Bronchial epithelial cell (primary cell): ENCODE data around the gene VWA3A. TPM values are rescaled to one million over a fixed set of nuclear protein-coding genes. Genes with fewer than 3 reads are reported as not detected.

Experiments
- DNase-seq: peaks from one replicate; pipeline ENCODE4 v3.0.0-alpha.2; 2010; ENCODE audit warnings: low read depth
- FAIRE-seq: peaks from 2 replicates; lab custom pipeline; 2011; peaks lifted over from hg19 to GRCh38; lab: Jason Lieb, UNC
- H3K27me3 ChIP-seq: 2 replicates; pipeline ENCODE4 v1.5.1; 2011; ENCODE audit warnings: low read length; ENCODE audit not compliant: control insufficient read depth, insufficient read depth
- H3K36me3 ChIP-seq: 2 replicates; pipeline ENCODE4 v1.5.1; 2011; ENCODE audit warnings: low read length; ENCODE audit not compliant: control insufficient read depth, insufficient read depth
- H3K4me3 ChIP-seq: 2 replicates; pipeline ENCODE4 v1.5.1; 2011; ENCODE audit warnings: mild to moderate bottlenecking, low read depth, low read length, control low read depth
- total RNA-seq: library from RNA; depleted of rRNA; stranded (reverse); fragments of >200 nt; gene quantifications from 2 replicates; pipeline ENCODE4 v1.2.1, GENCODE V29; 2014
- TF ChIP-seq, protein P1 (sequence below): IDR thresholded peaks from 2 replicates; pipeline ENCODE4 v1.5.1; 2011; ENCODE audit warnings: mild to moderate bottlenecking, moderate library complexity, low read length, control low read depth, inconsistent platforms; ENCODE audit not compliant: insufficient read depth, severe bottlenecking

VWA3A gene
- total RNA-seq, 1 donor from 2014 or later, result under 0.01 TPM

DNA sequence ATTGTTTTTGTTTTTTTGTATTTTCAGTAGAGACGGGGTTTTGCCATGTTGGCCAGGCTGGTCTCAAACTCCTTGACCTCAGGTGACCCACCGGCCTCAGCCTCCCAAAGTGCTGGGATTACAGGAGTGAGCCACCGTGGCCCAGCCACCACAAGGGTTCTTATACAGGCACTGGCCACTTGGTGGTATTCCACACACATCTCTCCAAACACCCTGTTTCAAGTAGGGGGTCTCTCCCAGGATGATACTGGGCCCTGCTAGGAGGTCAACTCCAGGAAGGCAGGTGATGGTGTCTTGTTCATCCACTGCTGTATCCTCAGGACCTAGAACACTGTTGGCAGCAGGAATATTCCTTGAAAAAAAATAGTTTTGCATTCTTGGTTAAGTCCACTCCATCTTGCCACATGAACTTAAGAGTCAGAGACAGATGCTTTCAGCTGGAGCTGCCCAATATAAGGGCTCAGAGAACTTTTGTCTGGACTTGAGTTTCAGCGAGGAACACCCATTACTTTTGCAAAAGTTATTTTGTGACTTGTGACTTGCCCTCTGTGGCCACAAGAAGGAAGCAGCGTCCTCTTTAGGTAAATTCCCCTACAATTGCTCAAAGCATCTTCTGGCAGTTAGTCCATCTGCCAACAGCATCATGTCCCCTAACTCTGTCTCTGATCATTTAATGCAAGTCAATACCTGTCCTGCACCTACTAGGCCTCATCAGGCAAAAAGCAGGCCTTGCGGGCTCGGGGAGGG, 106.4 kb downstream of the VWA3A start:
- no peaks in the 10 kb centered on the region for H3K36me3 ChIP-seq
- DNase-seq (no peak), FAIRE-seq (no peak)
- TF ChIP-seq, protein P1, sequence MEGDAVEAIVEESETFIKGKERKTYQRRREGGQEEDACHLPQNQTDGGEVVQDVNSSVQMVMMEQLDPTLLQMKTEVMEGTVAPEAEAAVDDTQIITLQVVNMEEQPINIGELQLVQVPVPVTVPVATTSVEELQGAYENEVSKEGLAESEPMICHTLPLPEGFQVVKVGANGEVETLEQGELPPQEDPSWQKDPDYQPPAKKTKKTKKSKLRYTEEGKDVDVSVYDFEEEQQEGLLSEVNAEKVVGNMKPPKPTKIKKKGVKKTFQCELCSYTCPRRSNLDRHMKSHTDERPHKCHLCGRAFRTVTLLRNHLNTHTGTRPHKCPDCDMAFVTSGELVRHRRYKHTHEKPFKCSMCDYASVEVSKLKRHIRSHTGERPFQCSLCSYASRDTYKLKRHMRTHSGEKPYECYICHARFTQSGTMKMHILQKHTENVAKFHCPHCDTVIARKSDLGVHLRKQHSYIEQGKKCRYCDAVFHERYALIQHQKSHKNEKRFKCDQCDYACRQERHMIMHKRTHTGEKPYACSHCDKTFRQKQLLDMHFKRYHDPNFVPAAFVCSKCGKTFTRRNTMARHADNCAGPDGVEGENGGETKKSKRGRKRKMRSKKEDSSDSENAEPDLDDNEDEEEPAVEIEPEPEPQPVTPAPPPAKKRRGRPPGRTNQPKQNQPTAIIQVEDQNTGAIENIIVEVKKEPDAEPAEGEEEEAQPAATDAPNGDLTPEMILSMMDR, result no peak
- H3K27me3 ChIP-seq, result no peaks in the 10 kb centered on the region
- H3K4me3 ChIP-seq, result no peak overlapping the region

DNA sequence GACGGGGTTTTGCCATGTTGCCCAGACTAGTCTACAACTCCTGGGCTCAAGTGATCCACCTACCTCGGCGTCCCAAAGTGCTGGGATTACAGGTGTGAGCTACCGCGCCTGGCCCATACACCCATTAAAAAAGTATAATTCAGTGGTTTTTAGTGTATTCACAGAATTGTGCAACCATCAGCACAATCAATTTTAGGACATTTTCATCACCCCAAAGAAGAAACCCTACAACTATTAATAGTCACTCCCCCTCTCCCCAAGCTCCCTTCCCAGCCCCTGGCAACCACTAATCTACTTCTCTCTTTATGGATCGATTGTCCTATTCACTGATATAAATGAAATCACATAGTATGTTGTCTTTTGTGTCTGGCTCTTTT, 109.9 kb downstream of the VWA3A start:
- no peak overlapping the region for H3K4me3 ChIP-seq
- TF ChIP-seq, protein P1, result no peak
- no peaks in the 10 kb centered on the region for H3K27me3 ChIP-seq
- no peaks in the 10 kb centered on the region for H3K36me3 ChIP-seq
- FAIRE-seq (no peak), DNase-seq (no peak)

DNA sequence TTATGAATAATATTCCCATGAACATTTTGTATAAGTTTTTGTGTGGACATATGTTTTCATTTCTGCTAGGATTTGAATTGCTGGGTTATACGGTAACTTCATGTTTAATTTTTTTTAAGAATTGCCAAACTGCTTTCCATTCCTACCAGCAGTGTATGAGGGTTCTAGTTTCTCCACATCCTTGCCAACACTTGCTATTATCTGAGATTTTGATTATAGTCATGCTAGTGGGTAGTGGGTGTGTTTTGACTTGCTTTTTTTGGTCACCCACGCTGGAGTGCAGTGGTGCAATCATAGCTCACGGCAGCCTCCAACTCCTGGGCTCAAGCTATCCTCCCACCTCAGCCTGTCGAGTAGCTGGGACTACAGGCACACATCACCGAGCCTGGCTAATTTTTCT, 110.8 kb downstream of the VWA3A start:
- Histone ChIP-seq H3K27me3 (no peaks in the 10 kb centered on the region), H3K36me3 (no peaks in the 10 kb centered on the region), H3K4me3 (no peak overlapping the region)
- FAIRE-seq, result no peak
- DNase-seq, result no peak
- TF ChIP-seq, protein P1, result no peak

DNA sequence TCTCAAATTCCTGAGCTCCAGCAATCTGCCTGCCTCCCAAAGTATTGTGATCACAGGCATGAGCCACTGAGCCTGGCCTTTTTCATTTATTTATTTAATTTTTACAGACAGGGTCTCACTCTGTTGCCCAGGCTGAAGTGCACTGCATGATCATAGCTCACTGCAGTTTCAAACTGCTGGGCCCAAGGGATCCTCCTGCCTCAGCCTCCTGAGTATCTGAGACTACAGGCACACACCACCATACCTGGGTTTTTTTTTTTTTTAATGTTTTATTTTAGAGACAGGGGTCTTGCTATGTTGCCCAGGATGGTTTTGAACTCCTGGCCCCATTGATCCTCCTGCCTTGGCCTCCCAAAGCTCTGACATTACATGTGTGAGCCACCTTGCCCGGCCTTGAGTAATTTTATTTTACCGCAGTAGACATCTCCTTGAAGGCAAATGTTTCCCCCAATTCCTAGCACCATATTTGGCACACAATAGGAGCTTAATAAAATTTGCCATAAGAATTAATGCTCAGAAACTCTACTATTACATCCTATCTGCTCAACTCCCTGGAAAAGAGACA, 111.8 kb downstream of the VWA3A start:
- TF ChIP-seq, protein P1, result no peak
- H3K27me3 ChIP-seq, result no peaks in the 10 kb centered on the region
- FAIRE-seq, result no peak

DNA sequence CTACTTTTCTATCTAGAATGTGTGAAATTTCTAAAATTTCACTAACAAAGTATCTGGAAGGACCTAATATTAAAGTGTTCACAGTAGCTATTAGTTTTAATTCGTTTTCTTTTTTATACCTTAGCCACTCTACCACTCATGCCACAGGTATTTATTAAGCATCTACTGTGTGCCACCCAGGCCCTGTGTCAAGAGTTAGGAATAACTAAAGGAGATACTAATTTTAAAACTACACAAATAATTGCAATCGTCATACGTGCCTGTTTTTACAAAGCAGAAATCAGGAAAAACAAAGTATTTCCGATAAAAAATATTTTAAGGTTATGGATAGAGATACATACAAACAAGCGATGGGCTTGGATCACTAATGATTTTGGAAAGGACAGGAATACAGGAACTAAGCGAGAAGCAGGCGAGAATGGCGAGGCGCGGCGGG, 113.3 kb downstream of the VWA3A start:
- no peak for FAIRE-seq
- TF ChIP-seq, protein P1, result no peak
- peak overlapping the region; percentile 84 for H3K4me3 ChIP-seq

More for the DNA sequence above, 111.8 kb downstream of the VWA3A start:
- no peaks in the 10 kb centered on the region for H3K36me3 ChIP-seq
- H3K4me3 ChIP-seq, result no peak overlapping the region
- DNase-seq, result no peak

More for the DNA sequence above, 113.3 kb downstream of the VWA3A start:
- H3K27me3 ChIP-seq, result no peaks in the 10 kb centered on the region
- no peaks in the 10 kb centered on the region for H3K36me3 ChIP-seq
- no peak for DNase-seq
